Muscle of leg (tissue), 11 donors: ENCODE data around the gene ENC1. TPM values are rescaled to one million over a fixed set of nuclear protein-coding genes. Genes with fewer than 3 reads are reported as not detected.
"Not testable (repeated sequence)": the region's sequence is repeated elsewhere in the genome, so short reads cannot be mapped to it uniquely, and the experiment has no call there.

Experiments
- DNase-seq: peaks from one replicate; pipeline ENCODE4 v3.0.0; 2013
- H3K27ac ChIP-seq: one replicate; pipeline ENCODE4 v1.5.1; 2013; ENCODE audit warnings: mild to moderate bottlenecking, low read length, control low read depth
- H3K27me3 ChIP-seq: one replicate; pipeline ENCODE4 v1.6.1; 2013; ENCODE audit warnings: low read length; ENCODE audit not compliant: control insufficient read depth, insufficient read depth
- H3K36me3 ChIP-seq: one replicate; pipeline ENCODE4 v1.6.1; 2013; ENCODE audit warnings: low read length; ENCODE audit not compliant: control insufficient read depth, insufficient read depth
- H3K4me1 ChIP-seq: one replicate; pipeline ENCODE4 v1.6.1; 2013; ENCODE audit warnings: low read length; ENCODE audit not compliant: control insufficient read depth, insufficient read depth
- H3K4me3 ChIP-seq: one replicate; pipeline ENCODE4 v1.5.1; 2013; ENCODE audit warnings: low read length, control low read depth
- H3K9me3 ChIP-seq: replicated peaks from 2 replicates; pipeline ENCODE4 v1.6.1; 2013; ENCODE audit warnings: low read depth, low read length; ENCODE audit not compliant: control insufficient read depth
- WGBS: methylation state at CpG from one replicate; pipeline ENCODE4 v1.1.5; 2013; ENCODE audit warnings: missing lambda C conversion rate; ENCODE audit not compliant: insufficient coverage; 5-methylcytosine and 5-hydroxymethylcytosine counted together
- polyA plus RNA-seq, 8 donors: library from polyadenylated mRNA; unstranded; fragments of 120-200 nt; gene quantifications; one replicate each; pipeline versions ENCODE4 v1.2.1 to v1.2.3, GENCODE V29; 2013; ENCODE audit warnings: inconsistent platforms in 1 of 8, low replicate concordance in 1 of 8; ENCODE audit not compliant: insufficient read length in 8 of 8, insufficient read depth in 1 of 8
- total RNA-seq: library from RNA; stranded (reverse); fragments of 120-200 nt; gene quantifications from one replicate; pipeline ENCODE4 v1.2.4, GENCODE V29; 2013

The ENC1 gene
- total and polyA plus RNA-seq, 9 donors = 18.4 to 35.4 (median 28.4) TPM

GRCh38 chr5:74676466-74676865 is 35.9 kb upstream of the ENC1 start:
- not testable (repeated sequence) for H3K9me3 ChIP-seq, DNase-seq, H3K27ac ChIP-seq, H3K4me3 ChIP-seq, H3K36me3 ChIP-seq, H3K27me3 ChIP-seq, H3K4me1 ChIP-seq
- 100% methylated on average over 3 of the region's 6 CpGs for WGBS

- no peak overlapping the region for H3K27ac ChIP-seq
- peaks cover 4% of the 10 kb centered on the region for H3K4me1 ChIP-seq
- DNase-seq = peak; percentile 80
- H3K36me3 ChIP-seq = no peaks in the 10 kb centered on the region
- WGBS = 14% methylated on average over 1 of the region's 6 CpGs
- H3K4me3 ChIP-seq = no peak overlapping the region
- H3K27me3 ChIP-seq = no peaks in the 10 kb centered on the region
- H3K9me3 ChIP-seq = no peaks in the 10 kb centered on the region
Measured at GRCh38 chr5:74673011-74673790, 32.7 kb upstream of the ENC1 start.

- no peaks in the 10 kb centered on the region for H3K27me3 ChIP-seq
- WGBS = 55% methylated on average over 2 of the region's 5 CpGs
- H3K9me3 ChIP-seq = no peaks in the 10 kb centered on the region
- H3K27ac ChIP-seq = no peak overlapping the region
- H3K36me3 ChIP-seq = no peaks in the 10 kb centered on the region
- H3K4me1 ChIP-seq = peaks cover 4% of the 10 kb centered on the region
- no peak for DNase-seq
- no peak overlapping the region for H3K4me3 ChIP-seq
Measured at GRCh38 chr5:74672215-74672877, 31.8 kb upstream of the ENC1 start.

GRCh38 chr5:74670396-74671038 is 30.0 kb upstream of the ENC1 start:
- Histone ChIP-seq H3K27ac (no peak overlapping the region), H3K4me3 (no peak overlapping the region), H3K9me3 (no peaks in the 10 kb centered on the region), H3K4me1 (peaks cover 7% of the 10 kb centered on the region), H3K27me3 (no peaks in the 10 kb centered on the region), H3K36me3 (no peaks in the 10 kb centered on the region)
- no peak for DNase-seq
- 91% methylated on average over 7 of the region's 11 CpGs for WGBS

DNA sequence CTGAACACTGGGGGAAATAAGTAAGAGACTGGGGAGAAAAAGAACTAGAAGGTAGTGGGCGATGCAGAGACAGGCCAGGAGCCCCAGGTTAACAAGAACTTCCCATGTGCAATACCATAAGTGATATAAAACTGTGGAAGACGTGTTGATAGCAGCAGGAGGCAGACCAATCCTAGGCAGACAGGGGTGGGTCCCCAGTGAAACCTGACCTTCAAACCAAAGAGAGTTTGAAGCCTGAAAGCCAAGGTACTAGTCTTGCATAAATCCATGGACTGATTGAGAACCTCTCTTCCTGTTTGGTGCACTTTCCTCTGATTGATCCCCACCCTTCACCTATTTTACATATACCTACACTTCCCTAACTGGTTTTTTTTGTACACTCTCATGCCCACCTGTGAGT is 29.3 kb upstream of the ENC1 start:
- no CpG with 5 or more reads among the region's 2 CpGs for WGBS
- Histone ChIP-seq H3K27ac (no peak overlapping the region), H3K36me3 (no peaks in the 10 kb centered on the region), H3K4me3 (no peak overlapping the region), H3K4me1 (peaks cover 7% of the 10 kb centered on the region), H3K27me3 (no peaks in the 10 kb centered on the region), H3K9me3 (no peaks in the 10 kb centered on the region)
- no peak for DNase-seq

DNA sequence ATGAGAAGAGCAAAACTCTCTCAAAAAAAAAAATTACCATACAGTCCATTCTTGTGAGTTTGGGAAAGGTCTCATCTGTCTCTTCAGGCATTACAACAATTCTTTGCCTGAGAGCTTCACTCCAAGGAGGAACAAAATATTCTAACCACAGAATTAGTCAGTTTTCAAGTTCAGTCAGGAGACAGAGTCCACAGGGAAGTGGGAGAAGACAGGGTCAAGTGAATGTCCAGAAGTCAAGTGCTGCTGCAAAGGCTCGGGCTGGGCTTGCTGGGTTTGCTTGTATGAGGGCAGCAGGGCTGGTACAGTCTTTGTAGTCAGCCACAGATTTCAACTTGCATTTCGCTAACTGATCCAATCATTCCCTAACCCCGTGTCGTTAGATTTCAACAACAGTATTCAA is 26.9 kb upstream of the ENC1 start:
- H3K4me1 ChIP-seq = peaks cover 3% of the 10 kb centered on the region
- DNase-seq = no peak
- H3K9me3 ChIP-seq = no peaks in the 10 kb centered on the region
- H3K27ac ChIP-seq = no peak overlapping the region
- no peaks in the 10 kb centered on the region for H3K36me3 ChIP-seq
- no peak overlapping the region for H3K4me3 ChIP-seq
- WGBS = 89% methylated on average over 3 of the region's 4 CpGs
- no peaks in the 10 kb centered on the region for H3K27me3 ChIP-seq

- Histone ChIP-seq H3K27ac (no peak overlapping the region), H3K4me3 (no peak overlapping the region), H3K36me3 (no peaks in the 10 kb centered on the region), H3K27me3 (no peaks in the 10 kb centered on the region), H3K9me3 (no peaks in the 10 kb centered on the region), H3K4me1 (peaks cover 3% of the 10 kb centered on the region)
- peak; percentile 77 for DNase-seq
- no CpG with 5 or more reads among the region's 1 CpG for WGBS
Measured at GRCh38 chr5:74665816-74666215, 25.3 kb upstream of the ENC1 start.

GRCh38 chr5:74665273-74665672 is 24.7 kb upstream of the ENC1 start:
- no peaks in the 10 kb centered on the region for H3K27me3 ChIP-seq
- no CpG with 5 or more reads among the region's 2 CpGs for WGBS
- H3K36me3 ChIP-seq = no peaks in the 10 kb centered on the region
- no peak overlapping the region for H3K27ac ChIP-seq
- peaks cover 3% of the 10 kb centered on the region for H3K4me1 ChIP-seq
- no peak overlapping the region for H3K4me3 ChIP-seq
- DNase-seq = peak; percentile 50
- H3K9me3 ChIP-seq = no peaks in the 10 kb centered on the region

DNA sequence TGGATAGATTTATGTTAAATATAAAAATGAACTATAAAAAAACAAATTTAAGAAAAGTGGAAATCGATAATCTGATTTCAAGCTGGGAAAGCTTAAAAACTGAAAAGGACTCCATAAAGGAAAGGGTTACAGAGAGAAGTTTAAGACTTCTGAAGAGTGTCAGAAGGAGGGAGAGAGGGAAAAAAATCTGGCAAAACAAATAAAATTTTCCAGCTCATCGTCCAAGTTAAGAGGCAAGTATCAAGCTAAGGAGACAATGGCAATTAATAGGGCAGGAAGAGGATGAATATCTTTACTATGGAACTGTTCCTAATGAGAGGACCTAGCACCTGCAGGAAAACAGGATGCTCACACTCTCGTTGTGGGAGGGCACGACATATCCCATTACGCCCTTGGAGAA is 24.0 kb upstream of the ENC1 start:
- Histone ChIP-seq H3K27ac (no peak overlapping the region), H3K27me3 (no peaks in the 10 kb centered on the region), H3K36me3 (no peaks in the 10 kb centered on the region), H3K9me3 (no peaks in the 10 kb centered on the region), H3K4me1 (peaks cover 3% of the 10 kb centered on the region), H3K4me3 (no peak overlapping the region)
- DNase-seq = peak; percentile 77
- WGBS = no CpG with 5 or more reads among the region's 5 CpGs

DNA sequence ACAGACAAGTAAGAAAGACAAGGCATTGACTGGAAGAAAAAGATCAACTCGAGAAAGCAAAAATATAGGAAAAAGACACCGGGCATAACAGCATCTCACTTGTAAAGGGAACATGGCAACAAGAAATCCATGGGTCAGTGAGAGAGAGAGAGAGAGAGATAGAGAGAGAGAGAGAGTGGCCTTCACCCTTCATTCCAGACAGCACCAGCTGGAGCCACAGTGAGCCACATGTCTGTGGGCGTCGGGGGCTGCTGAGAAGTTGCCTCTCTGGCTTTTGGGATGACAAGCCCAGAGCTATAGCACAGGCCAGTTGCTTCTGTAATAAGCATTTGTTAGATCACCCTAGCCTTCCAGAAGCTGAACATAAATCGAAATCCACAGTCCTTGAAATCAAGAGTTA is 20.3 kb upstream of the ENC1 start:
- H3K4me3 ChIP-seq = no peak overlapping the region
- no peak for DNase-seq

More for the DNA sequence above, 20.3 kb upstream of the ENC1 start:
- Histone ChIP-seq H3K9me3 (no peaks in the 10 kb centered on the region), H3K36me3 (no peaks in the 10 kb centered on the region), H3K27me3 (no peaks in the 10 kb centered on the region), H3K4me1 (no peaks in the 10 kb centered on the region), H3K27ac (no peak overlapping the region)
- WGBS = 81% methylated on average over 4 of the region's 5 CpGs
